Neural progenitor cell (in vitro differentiated cells): Measurements from ENCODE around the gene TPSB2. TPM values are rescaled to one million over a fixed set of nuclear protein-coding genes. Genes with fewer than 3 reads are reported as not detected.

Experiments
- DNase-seq: peaks from one replicate; pipeline ENCODE4 v3.0.0-alpha.2; 2016; ENCODE audit warnings: low spot score
- H2AFZ ChIP-seq: fragments of 200-600 bp; sonication (generic); replicated peaks from 2 replicates; pipeline ENCODE4 v1.6.1; 2016; ENCODE audit warnings: antibody characterized with exemption
- H3F3A ChIP-seq: fragments of 200-600 bp; sonication (generic); 2 replicates; pipeline ENCODE4 v1.6.1; 2016; ENCODE audit warnings: antibody characterized with exemption, low read depth
- H3K27ac ChIP-seq: fragments of 200-600 bp; sonication (generic); 2 replicates; pipeline ENCODE4 v1.5.1; 2016; ENCODE audit warnings: mild to moderate bottlenecking
- H3K27me3 ChIP-seq: fragments of 200-600 bp; sonication (generic); 2 replicates; pipeline ENCODE4 v1.6.1; 2016; ENCODE audit warnings: mild to moderate bottlenecking, moderate library complexity
- H3K36me3 ChIP-seq: fragments of 200-600 bp; sonication (generic); 2 replicates; pipeline ENCODE4 v1.5.1; 2016
- H3K4me1 ChIP-seq: fragments of 200-600 bp; sonication (generic); 2 replicates; pipeline ENCODE4 v1.6.1; 2016; ENCODE audit warnings: mixed run types
- H3K4me2 ChIP-seq: fragments of 200-600 bp; sonication (generic); 2 replicates; pipeline ENCODE4 v1.6.1; 2016
- H3K4me3 ChIP-seq: fragments of 200-600 bp; sonication (generic); 2 replicates; pipeline ENCODE4 v1.5.1; 2016
- H3K79me2 ChIP-seq: fragments of 200-600 bp; sonication (generic); 2 replicates; pipeline ENCODE4 v1.6.1; 2016; ENCODE audit warnings: low read depth
- H3K9ac ChIP-seq: fragments of 200-600 bp; sonication (generic); 2 replicates; pipeline ENCODE4 v1.6.1; 2016
- H3K9me3 ChIP-seq: fragments of 200-600 bp; sonication (generic); 2 replicates; pipeline ENCODE4 v1.5.1; 2016; ENCODE audit warnings: low read depth
- H4K20me1 ChIP-seq: fragments of 200-600 bp; sonication (generic); 2 replicates; pipeline ENCODE4 v1.6.1; 2016; ENCODE audit warnings: low read depth
- H3K27ac Mint-ChIP-seq: 3 replicates; pipeline ENCODE4 v1.8.0; 2021; ENCODE audit warnings: mixed read lengths
- H3K27me3 Mint-ChIP-seq: 2 replicates; pipeline ENCODE4 v1.8.0; 2022; ENCODE audit warnings: low read depth, mild to moderate bottlenecking, inconsistent platforms, moderate library complexity, mixed read lengths; ENCODE audit not compliant: insufficient read depth
- H3K36me3 Mint-ChIP-seq: 3 replicates; pipeline ENCODE4 v1.8.0; 2021; ENCODE audit warnings: mixed read lengths
- H3K4me1 Mint-ChIP-seq: 3 replicates; pipeline ENCODE4 v1.8.0; 2021; ENCODE audit warnings: mixed read lengths
- H3K4me3 Mint-ChIP-seq: 3 replicates; pipeline ENCODE4 v1.8.0; 2021; ENCODE audit warnings: mild to moderate bottlenecking, moderate library complexity, mixed read lengths
- H3K9me3 Mint-ChIP-seq: 3 replicates; pipeline ENCODE4 v1.8.0; 2020; ENCODE audit warnings: mixed read lengths
- EZH2 ChIP-seq: fragments of 200-600 bp; sonication (generic); IDR thresholded peaks from 2 replicates; pipeline ENCODE4 v1.6.1; 2017; ENCODE audit warnings: antibody characterized with exemption, mild to moderate bottlenecking, moderate library complexity
- EZH2phosphoT487 ChIP-seq: fragments of 200-600 bp; sonication (generic); IDR thresholded peaks from 2 replicates; pipeline ENCODE4 v1.6.1; 2017; ENCODE audit warnings: antibody characterized with exemption
- total RNA-seq: library from RNA; depleted of rRNA; stranded (reverse); fragments of >200 nt; gene quantifications from 2 replicates; pipeline ENCODE4 v1.2.3, GENCODE V29; 2015; ENCODE audit warnings: low replicate concordance
- TF ChIP-seq, protein P1 (sequence below): fragments of 200-600 bp; sonication (generic); IDR thresholded peaks from 2 replicates; pipeline ENCODE4 v1.5.1; 2017; ENCODE audit warnings: antibody characterized with exemption, mild to moderate bottlenecking

Gene TPSB2
- total RNA-seq, 1 donor from 2014 or later, result not detected

DNA sequence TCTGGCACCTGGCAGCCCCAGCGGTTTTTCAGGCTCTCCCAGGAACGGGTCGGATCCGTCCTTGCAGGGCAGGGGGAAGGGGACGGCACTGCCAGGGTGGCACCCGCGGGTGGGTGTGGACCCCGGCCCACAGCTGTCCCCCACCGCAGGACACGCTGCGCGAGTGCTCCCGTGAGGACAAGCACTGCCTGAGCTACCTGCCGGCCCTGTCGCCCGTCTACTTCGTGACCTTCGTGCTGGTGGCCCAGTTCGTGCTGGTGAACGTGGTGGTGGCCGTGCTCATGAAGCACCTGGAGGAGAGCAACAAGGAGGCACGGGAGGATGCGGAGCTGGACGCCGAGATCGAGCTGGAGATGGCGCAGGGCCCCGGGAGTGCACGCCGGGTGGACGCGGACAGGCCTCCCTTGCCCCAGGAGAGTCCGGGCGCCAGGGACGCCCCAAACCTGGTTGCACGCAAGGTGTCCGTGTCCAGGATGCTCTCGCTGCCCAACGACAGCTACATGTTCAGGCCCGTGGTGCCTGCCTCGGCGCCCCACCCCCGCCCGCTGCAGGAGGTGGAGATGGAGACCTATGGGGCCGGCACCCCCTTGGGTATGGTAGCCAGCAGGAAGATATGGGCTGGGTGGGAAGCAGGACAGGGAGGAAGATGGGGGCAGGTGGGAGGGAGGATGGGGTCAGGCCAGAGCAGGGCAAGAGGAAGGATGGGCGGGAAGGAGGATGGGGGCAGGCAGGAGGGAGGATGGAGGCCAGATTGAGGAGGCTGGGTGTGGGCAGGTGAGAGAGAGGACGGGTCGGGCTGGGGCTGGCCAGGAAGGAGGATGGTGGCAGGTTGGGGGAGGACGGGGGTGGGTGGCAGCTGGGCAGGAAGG lies 11.7 kb downstream of the TPSB2 start:
- no peaks in the 10 kb centered on the region for H3K4me1 ChIP-seq
- Mint-ChIP-seq H3K27ac (no peak overlapping the region), H3K27me3 (no peaks in the 10 kb centered on the region), H3K9me3 (no peaks in the 10 kb centered on the region), H3K4me3 (no peak overlapping the region), H3K36me3 (no peaks in the 10 kb centered on the region), H3K4me1 (no peaks in the 10 kb centered on the region)
- H3K9ac ChIP-seq, result no peak overlapping the region
- H3K36me3 ChIP-seq, result no peaks in the 10 kb centered on the region
- TF ChIP-seq, protein P1, sequence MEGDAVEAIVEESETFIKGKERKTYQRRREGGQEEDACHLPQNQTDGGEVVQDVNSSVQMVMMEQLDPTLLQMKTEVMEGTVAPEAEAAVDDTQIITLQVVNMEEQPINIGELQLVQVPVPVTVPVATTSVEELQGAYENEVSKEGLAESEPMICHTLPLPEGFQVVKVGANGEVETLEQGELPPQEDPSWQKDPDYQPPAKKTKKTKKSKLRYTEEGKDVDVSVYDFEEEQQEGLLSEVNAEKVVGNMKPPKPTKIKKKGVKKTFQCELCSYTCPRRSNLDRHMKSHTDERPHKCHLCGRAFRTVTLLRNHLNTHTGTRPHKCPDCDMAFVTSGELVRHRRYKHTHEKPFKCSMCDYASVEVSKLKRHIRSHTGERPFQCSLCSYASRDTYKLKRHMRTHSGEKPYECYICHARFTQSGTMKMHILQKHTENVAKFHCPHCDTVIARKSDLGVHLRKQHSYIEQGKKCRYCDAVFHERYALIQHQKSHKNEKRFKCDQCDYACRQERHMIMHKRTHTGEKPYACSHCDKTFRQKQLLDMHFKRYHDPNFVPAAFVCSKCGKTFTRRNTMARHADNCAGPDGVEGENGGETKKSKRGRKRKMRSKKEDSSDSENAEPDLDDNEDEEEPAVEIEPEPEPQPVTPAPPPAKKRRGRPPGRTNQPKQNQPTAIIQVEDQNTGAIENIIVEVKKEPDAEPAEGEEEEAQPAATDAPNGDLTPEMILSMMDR, result no peak
- no peak for TF ChIP-seq EZH2
- no peak for TF ChIP-seq EZH2phosphoT487
- no peak overlapping the region for H3K4me2 ChIP-seq
- no peak for DNase-seq
- H4K20me1 ChIP-seq, result no peaks in the 10 kb centered on the region
- no peaks in the 10 kb centered on the region for H3K27me3 ChIP-seq
- H3K4me3 ChIP-seq, result no peak overlapping the region
- H3K79me2 ChIP-seq, result no peaks in the 10 kb centered on the region
- H3F3A ChIP-seq, result no peaks in the 10 kb centered on the region
- H3K9me3 ChIP-seq, result no peaks in the 10 kb centered on the region
- no peak overlapping the region for H3K27ac ChIP-seq
- no peak overlapping the region for H2AFZ ChIP-seq

DNA sequence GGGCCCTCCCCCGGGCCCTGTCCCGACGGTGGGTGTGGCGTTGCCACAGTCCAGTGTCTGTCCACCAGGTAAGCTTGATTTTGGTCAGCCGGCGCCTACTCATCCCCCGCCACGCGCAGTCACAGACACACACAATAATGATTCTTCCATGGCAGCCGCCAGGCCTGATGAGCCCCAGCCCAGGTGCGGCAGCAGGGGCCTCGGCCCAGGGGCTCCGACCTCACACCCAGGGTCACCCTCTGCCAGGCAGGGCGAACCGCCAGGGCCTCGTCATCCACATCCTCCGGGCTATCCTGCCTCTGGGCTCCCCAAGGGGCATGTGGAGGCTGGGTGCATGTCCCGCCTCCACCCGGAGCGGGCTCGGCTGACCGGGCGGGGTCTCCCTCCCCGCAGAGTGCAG lies 12.5 kb downstream of the TPSB2 start:
- DNase-seq, result no peak

DNA sequence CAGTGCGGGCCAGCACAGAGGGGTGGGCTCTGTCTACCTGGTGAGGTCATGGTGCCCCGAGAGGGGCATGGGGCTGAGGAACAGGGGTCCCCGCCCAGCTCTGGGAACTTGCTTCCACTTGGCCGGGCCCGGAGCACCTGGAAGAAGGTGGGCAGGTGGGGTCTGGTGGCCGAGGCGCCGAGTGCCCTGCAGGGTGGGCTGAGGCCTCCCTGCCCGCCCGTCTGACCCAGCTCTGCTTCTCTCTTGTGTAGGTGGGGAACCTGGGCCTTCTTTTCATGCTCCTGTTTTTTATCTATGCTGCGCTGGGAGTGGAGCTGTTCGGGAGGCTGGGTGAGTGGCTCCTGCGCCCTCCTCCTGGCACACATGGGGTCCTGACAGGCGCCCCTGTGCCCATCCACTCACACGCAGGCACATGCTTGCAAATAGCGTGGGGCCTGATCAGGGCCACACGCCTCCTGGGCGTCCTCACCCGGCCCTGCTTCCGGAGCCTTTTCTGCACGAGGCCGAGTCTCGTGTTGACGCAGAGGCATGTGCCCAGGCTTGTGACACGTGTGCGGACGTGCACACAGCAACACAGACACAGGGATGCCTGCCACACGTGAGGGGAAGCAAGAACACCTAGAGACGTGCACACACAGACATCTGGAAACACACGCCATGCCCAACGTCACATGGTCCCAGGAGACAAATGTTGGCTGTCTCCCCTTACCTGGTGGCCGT lies 13.1 kb downstream of the TPSB2 start:
- Histone ChIP-seq H3K4me1 (no peaks in the 10 kb centered on the region), H3K36me3 (no peaks in the 10 kb centered on the region), H3K4me3 (no peak overlapping the region), H3F3A (no peaks in the 10 kb centered on the region), H3K79me2 (no peaks in the 10 kb centered on the region), H3K9me3 (no peaks in the 10 kb centered on the region), H3K27ac (no peak overlapping the region), H2AFZ (no peak overlapping the region), H3K9ac (no peak overlapping the region), H3K27me3 (no peaks in the 10 kb centered on the region), H4K20me1 (no peaks in the 10 kb centered on the region), H3K4me2 (no peak overlapping the region)
- Mint-ChIP-seq H3K4me3 (no peak overlapping the region), H3K27me3 (no peaks in the 10 kb centered on the region), H3K27ac (no peak overlapping the region), H3K9me3 (no peaks in the 10 kb centered on the region), H3K36me3 (no peaks in the 10 kb centered on the region), H3K4me1 (no peaks in the 10 kb centered on the region)
- DNase-seq, result no peak
- TF ChIP-seq EZH2phosphoT487 (no peak), EZH2 (no peak)
- TF ChIP-seq, protein P1, result no peak

More for the DNA sequence above, 12.5 kb downstream of the TPSB2 start:
- Histone ChIP-seq H3K4me1 (no peaks in the 10 kb centered on the region), H3K79me2 (no peaks in the 10 kb centered on the region), H3K36me3 (no peaks in the 10 kb centered on the region), H3K27me3 (no peaks in the 10 kb centered on the region), H3K4me2 (no peak overlapping the region), H3F3A (no peaks in the 10 kb centered on the region), H3K9me3 (no peaks in the 10 kb centered on the region), H3K9ac (no peak overlapping the region), H3K4me3 (no peak overlapping the region), H3K27ac (no peak overlapping the region), H2AFZ (no peak overlapping the region), H4K20me1 (no peaks in the 10 kb centered on the region)
- Mint-ChIP-seq H3K27ac (no peak overlapping the region), H3K9me3 (no peaks in the 10 kb centered on the region), H3K36me3 (no peaks in the 10 kb centered on the region), H3K27me3 (no peaks in the 10 kb centered on the region), H3K4me3 (no peak overlapping the region), H3K4me1 (no peaks in the 10 kb centered on the region)
- TF ChIP-seq, protein P1, result no peak
- no peak for TF ChIP-seq EZH2phosphoT487
- no peak for TF ChIP-seq EZH2
